ENCODE results near the gene COA8. TPM values are rescaled to one million over a fixed set of nuclear protein-coding genes. Genes with fewer than 3 reads are reported as not detected.

COA8 gene
- total and polyA plus RNA-seq, 2 of the 8 experiments (the other 6 are each of a cell fraction or from before 2014, with no cell fraction given), result 7.1 to 35.5 TPM

GRCh38 chr14:103546652-103547454 lies 15.9 kb upstream of the COA8 start:
- peak overlapping the region; percentile 88 for H4K91ac ChIP-seq (replicated peaks; ENCODE audit: insufficient read length, low read length)
- H2BK5ac ChIP-seq (ENCODE audit: low read depth, low read length), result peak overlapping the region; percentile 42; the same call in 1 of the 2 replicates
- peak overlapping the region; percentile 75; the same call in 1 of the 2 replicates for H3K18ac ChIP-seq (ENCODE audit: extremely low read depth, low read length)
- no peaks in the 10 kb centered on the region for H3K79me1 ChIP-seq (ENCODE audit: low read depth, low read length)
- no peak overlapping the region for H2BK120ac ChIP-seq (replicated peaks; ENCODE audit: low read depth, low read length)
- H3K4ac ChIP-seq (replicated peaks; ENCODE audit: insufficient read length, low read depth, low read length), result peak overlapping the region; percentile 32
- peak overlapping the region; percentile 92; the same call in 1 of the 2 replicates for H2BK12ac ChIP-seq (ENCODE audit: low read depth, low read length)
- no peak overlapping the region for H3K14ac ChIP-seq (ENCODE audit: insufficient read length)
- no peak overlapping the region for H3K27ac ChIP-seq (ENCODE audit: low read depth, low read length)
- H4K5ac ChIP-seq (ENCODE audit: insufficient read length, low read depth, low read length), result no peak overlapping the region
- H3K4me3 ChIP-seq (ENCODE audit: extremely low read depth in 1 of 4, insufficient read depth in 2 of 4, low read depth in 3 of 4, low read length in 4 of 4), result no peak overlapping the region
- peaks cover 0 to 26% (median 22%) of the 10 kb centered on the region in 4 experiments; a peak in 6 of 7 replicates for H3K4me1 ChIP-seq (replicated peaks in 1 of 4; ENCODE audit: control insufficient read depth in 3 of 4, insufficient read depth in 4 of 4, low read length in 3 of 4)
- no peaks in the 10 kb centered on the region for H3K9me3 ChIP-seq (ENCODE audit: insufficient read depth in 2 of 2, low read depth in 1 of 2, low read length in 1 of 2)
- 37% methylated on average over 21 of the region's 21 CpGs; no CpG with 5 or more reads in 1 of the 2 experiments for WGBS, 2 experiments (ENCODE audit: extremely low coverage in 1 of 2, insufficient coverage in 1 of 2, insufficient read length in 1 of 2, insufficient replicate concordance in 2 of 2, low coverage in 1 of 2, low lambda C conversion rate in 2 of 2, missing lambda C conversion rate in 1 of 2)
- ChIA-PET CTCF (ENCODE audit: partially characterized antibody) (interaction anchor here (0.5 to 28.8 kb wide), 14 partner anchors 8 to 200 kb away, joined by 3 to 921 read pairs (median 4); partner anchors contain the start of genes CKB and TRMT61A), POLR2A (ENCODE audit: partially characterized antibody) (interaction anchor here (0.8 to 29.8 kb wide), 9 partner anchors 8 to 210 kb away, joined by 3 to 844 read pairs (median 5); partner anchors contain the start of genes BAG5, CKB and COA8)
- H3K56ac ChIP-seq (replicated peaks; ENCODE audit: insufficient read length, low read depth, low read length), result no peak overlapping the region
- H3K9ac ChIP-seq (replicated peaks in 1 of 4; ENCODE audit: extremely low read depth in 1 of 4, low read depth in 3 of 4, low read length in 3 of 4), result no peak overlapping the region; a peak in 1 of 7 replicates
- H2BK15ac ChIP-seq (ENCODE audit: low read length), result peak overlapping the region; percentile 97; the same call in 1 of the 2 replicates
- no peaks in the 10 kb centered on the region for H3K79me2 ChIP-seq (ENCODE audit: control insufficient read depth in 1 of 2, insufficient read depth in 2 of 2, low read length in 2 of 2)
- H4K8ac ChIP-seq (ENCODE audit: extremely low read depth, insufficient read depth, low read length), result peak overlapping the region; percentile 69
- H3K23ac ChIP-seq (ENCODE audit: insufficient read length), result no peak overlapping the region
- no peaks in the 10 kb centered on the region for H3K36me3 ChIP-seq (ENCODE audit: control insufficient read depth in 2 of 4, insufficient read depth in 4 of 4, low read length in 3 of 4)
- FAIRE-seq, result peak; percentile 77
- H2AK5ac ChIP-seq (ENCODE audit: low read depth, low read length), result no peak overlapping the region
- no peaks in the 10 kb centered on the region for H3K23me2 ChIP-seq (ENCODE audit: low read depth, low read length)
- H2BK20ac ChIP-seq (ENCODE audit: low read length), result no peak overlapping the region
- H3K4me2 ChIP-seq (ENCODE audit: insufficient read depth in 1 of 2, low read depth in 2 of 2, low read length in 2 of 2), result no peak overlapping the region; a peak in 1 of 4 replicates
- DNase-seq (ENCODE audit: low read depth in 1 of 2, low spot score in 2 of 2), result peak in 1 of 2 experiments; percentile 98
- no peaks in the 10 kb centered on the region for H3K27me3 ChIP-seq (replicated peaks in 1 of 4; ENCODE audit: control insufficient read depth in 3 of 4, extremely low read depth in 1 of 4, insufficient read depth in 3 of 4, low read length in 3 of 4)
- H2AFZ ChIP-seq (ENCODE audit: low read length), result no peak overlapping the region
- H4K20me1 ChIP-seq (replicated peaks in 1 of 2; ENCODE audit: control insufficient read depth in 1 of 2, insufficient read depth in 2 of 2, low read length in 2 of 2), result peaks cover 0 to 4% of the 10 kb centered on the region in 2 experiments
- TF ChIP-seq SP2 (IDR thresholded peaks at IDR 0.05; ENCODE audit: low read length), result no peak
- TF ChIP-seq POU5F1 (IDR thresholded peaks at IDR 0.05; ENCODE audit: low read depth, low read length), result no peak
- no peak for TF ChIP-seq SAP30 (IDR thresholded peaks at IDR 0.05; ENCODE audit: insufficient read depth, insufficient replicate concordance, low read length)
- peak in 2 of 3 experiments; percentile 98; a peak in 3 of 4 replicates for TF ChIP-seq CTCF (IDR thresholded peaks at IDR 0.05; ENCODE audit: control extremely low read depth in 1 of 3, insufficient read depth in 1 of 3, low read depth in 1 of 3, low read length in 3 of 3)
- peak; percentile 62 for TF ChIP-seq E2F6 (IDR thresholded peaks at IDR 0.05)
- no peak for TF ChIP-seq HDAC2 (IDR thresholded peaks at IDR 0.05; ENCODE audit: borderline replicate concordance in 1 of 2, low read depth in 2 of 2, low read length in 2 of 2)
- peak; percentile 74 for TF ChIP-seq YY1 (IDR thresholded peaks at IDR 0.05; ENCODE audit: low read depth, low read length)

Measured in H1 (cell line).